A549 (cell line): ENCODE results near the gene SLC47A2. TPM values are rescaled to one million over a fixed set of nuclear protein-coding genes. Genes with fewer than 3 reads are reported as not detected.

Source experiments
- ATAC-seq, 2 experiments: fragments of 200-7000 bp in 1 of 2; fragments of >200 bp in 1 of 2; cut with Nextera tagmentation in 1 of 2; cut with Tn5 transposase in 1 of 2; 3 replicates each; pipeline versions ENCODE4 v1.8.0 to v1.9.1; 2018 to 2020; ENCODE audit warnings: mild to moderate bottlenecking in 1 of 2, moderate library complexity in 1 of 2
- CTCF ChIA-PET: fragments of 300-600 bp; sonication (Branson Sonifier 250); formaldehyde crosslinking; extraction: SDS; loops from one replicate; lab custom pipeline; 2021; ENCODE audit warnings: antibody characterized with exemption, inconsistent platforms; lab: Yijun Ruan, JAX
- POLR2A ChIA-PET: fragments of 350-600 bp; formaldehyde crosslinking; extraction: SDS; loops from one replicate; lab custom pipeline; 2021; ENCODE audit warnings: antibody characterized with exemption, inconsistent platforms; lab: Yijun Ruan, JAX
- DNase-seq, 2 experiments: peaks; one replicate each; pipeline versions ENCODE4 v3.0.0 to v3.0.0-alpha.2; 2011 to 2016; ENCODE audit warnings: low read depth in 1 of 2, low spot score in 1 of 2
- FAIRE-seq: peaks from 2 replicates; lab custom pipeline; 2011; peaks lifted over from hg19 to GRCh38; lab: Jason Lieb, UNC
- H3K27ac ChIP-seq, 2 experiments: fragments of >200 bp; sonication (Bioruptor Twin); formaldehyde crosslinking; 3 replicates each; pipeline ENCODE4 v1.5.1; 2016 to 2017
- H3K4me1 ChIP-seq: fragments of >200 bp; sonication (Bioruptor Twin); formaldehyde crosslinking; 3 replicates; pipeline ENCODE4 v1.6.1; 2016
- H3K4me2 ChIP-seq: fragments of >200 bp; sonication (Bioruptor Twin); formaldehyde crosslinking; 3 replicates; pipeline ENCODE4 v1.6.1; 2016
- H3K4me3 ChIP-seq: fragments of >200 bp; sonication (Bioruptor Twin); formaldehyde crosslinking; 3 replicates; pipeline ENCODE4 v1.5.1; 2016
- H3K9me3 ChIP-seq: fragments of >200 bp; sonication (Bioruptor Twin); formaldehyde crosslinking; 3 replicates; pipeline ENCODE4 v1.6.1; 2016
- CBX8 ChIP-seq: fragments of 200-600 bp; sonication (generic); IDR thresholded peaks from 2 replicates; pipeline ENCODE4 v1.6.1; 2016
- CTCF ChIP-seq: fragments of >200 bp; sonication (Bioruptor Twin); formaldehyde crosslinking; IDR thresholded peaks from 3 replicates; pipeline ENCODE4 v1.5.1; 2016
- E2F6 ChIP-seq: IDR thresholded peaks from 2 replicates; pipeline ENCODE4 v1.6.1; 2012; ENCODE audit warnings: low read depth, borderline replicate concordance
- EHF ChIP-seq: fragments of 250-450 bp; sonication (Bioruptor Pico); IDR thresholded peaks from 2 replicates; pipeline ENCODE4 v1.5.0; 2020; ENCODE audit warnings: mild to moderate bottlenecking
- FOSB ChIP-seq: fragments of 250-450 bp; sonication (Bioruptor Pico); IDR thresholded peaks from 2 replicates; pipeline ENCODE4 v1.5.0; 2020; ENCODE audit warnings: mild to moderate bottlenecking, moderate library complexity
- GATA3 ChIP-seq: IDR thresholded peaks from 2 replicates; pipeline ENCODE4 v1.6.1; 2012; ENCODE audit warnings: borderline replicate concordance
- HMGXB4 ChIP-seq: fragments of 250-450 bp; sonication (Bioruptor Pico); IDR thresholded peaks from 2 replicates; pipeline ENCODE4 v1.5.0; 2021; ENCODE audit warnings: mild to moderate bottlenecking, moderate library complexity, borderline replicate concordance
- HOXA7 ChIP-seq: fragments of 250-450 bp; sonication (Bioruptor Pico); IDR thresholded peaks from 2 replicates; pipeline ENCODE4 v1.5.0; 2020; ENCODE audit warnings: mild to moderate bottlenecking, moderate library complexity
- HOXB13 ChIP-seq: fragments of 250-450 bp; sonication (Bioruptor Pico); IDR thresholded peaks from 2 replicates; pipeline ENCODE4 v1.5.0; 2020; ENCODE audit warnings: low read depth, mild to moderate bottlenecking, moderate library complexity
- HOXB5 ChIP-seq: fragments of 250-450 bp; sonication (Bioruptor Pico); IDR thresholded peaks from 2 replicates; pipeline ENCODE4 v1.5.0; 2020; ENCODE audit warnings: mild to moderate bottlenecking, moderate library complexity
- JUN ChIP-seq, 2 experiments: fragments of >200 bp; sonication (Bioruptor Twin); formaldehyde crosslinking; IDR thresholded peaks; 2 replicates in 1 of 2; 3 replicates in 1 of 2; pipeline ENCODE4 v1.6.1; 2016 to 2017
- JUNB ChIP-seq: fragments of >200 bp; sonication (Bioruptor Twin); formaldehyde crosslinking; IDR thresholded peaks from 2 replicates; pipeline ENCODE4 v1.6.1; 2016
- MYC ChIP-seq: IDR thresholded peaks from 2 replicates; pipeline ENCODE4 v1.6.1; 2012; ENCODE audit warnings: mild to moderate bottlenecking, inconsistent platforms, low read length, improper control_type of control experiment, borderline replicate concordance
- POLR2A ChIP-seq: IDR thresholded peaks from 2 replicates; pipeline ENCODE4 v1.6.1; 2012; ENCODE audit warnings: mild to moderate bottlenecking, low read length
- RAD21 ChIP-seq, 2 experiments: fragments of >200 bp in 1 of 2; sonication (Bioruptor Twin) in 1 of 2; formaldehyde crosslinking in 1 of 2; IDR thresholded peaks in 1 of 2; conservative IDR thresholded peaks in 1 of 2; 2 replicates in 1 of 2; 3 replicates in 1 of 2; pipeline ENCODE4 v1.6.1; 2012 to 2018; ENCODE audit warnings: inconsistent platforms in 1 of 2
- RCOR1 ChIP-seq: fragments of 150-350 bp; IDR thresholded peaks from 2 replicates; pipeline ENCODE4 v1.6.1; 2014; ENCODE audit warnings: antibody characterized with exemption, low read length, low read depth
- RFX5 ChIP-seq: fragments of 450-650 bp; IDR thresholded peaks from 2 replicates; pipeline ENCODE4 v1.7.1; 2014; ENCODE audit warnings: antibody characterized with exemption, mild to moderate bottlenecking, moderate library complexity
- SMC3 ChIP-seq: fragments of >200 bp; sonication (Bioruptor Twin); formaldehyde crosslinking; IDR thresholded peaks from 3 replicates; pipeline ENCODE4 v1.6.1; 2018; ENCODE audit warnings: inconsistent platforms
- TFCP2L1 ChIP-seq: fragments of 250-450 bp; sonication (Bioruptor Pico); IDR thresholded peaks from 2 replicates; pipeline ENCODE4 v1.5.0; 2021; ENCODE audit warnings: mild to moderate bottlenecking
- TP53 ChIP-seq: fragments of 250-450 bp; sonication (Bioruptor Pico); IDR thresholded peaks from 2 replicates; pipeline ENCODE4 v1.5.0; 2021; ENCODE audit warnings: mild to moderate bottlenecking, moderate library complexity
- ZFP36 ChIP-seq: fragments of 450-650 bp; IDR thresholded peaks from 2 replicates; pipeline ENCODE4 v1.6.1; 2014; ENCODE audit warnings: borderline replicate concordance; ENCODE audit not compliant: partially characterized antibody
- ZNF302 ChIP-seq: fragments of 250-450 bp; sonication (Bioruptor Pico); IDR thresholded peaks from 2 replicates; pipeline ENCODE4 v1.9.0; 2021; ENCODE audit warnings: inconsistent platforms, mild to moderate bottlenecking, moderate library complexity
- ZSCAN20 ChIP-seq: fragments of 250-450 bp; sonication (Bioruptor Pico); IDR thresholded peaks from 2 replicates; pipeline ENCODE4 v1.8.0; 2022; ENCODE audit warnings: mild to moderate bottlenecking, moderate library complexity
- WGBS: methylation state at CpG from one replicate; pipeline ENCODE4 v1.1.6; 2017; ENCODE audit errors: missing lambda C conversion rate; 5-methylcytosine and 5-hydroxymethylcytosine counted together
- polyA plus RNA-seq, 4 experiments: library from polyadenylated mRNA; depleted of rRNA in 3 of 4; stranded (reverse); fragments of >200 nt; fragmentation: RNase III in 1 of 4; extraction: RNeasy Plus Mini Kit Qiagen cat#74134 plus additional on column Dnase treatment in 1 of 4; gene quantifications; 2 replicates in 3 of 4; 3 replicates in 1 of 4; pipeline ENCODE4 v1.2.3, GENCODE V29; 2011 to 2017
- TF ChIP-seq, protein P1 (sequence below): fragments of >200 bp; sonication (Bioruptor Twin); formaldehyde crosslinking; IDR thresholded peaks from 2 replicates; pipeline ENCODE4 v1.6.1; 2016
- TF ChIP-seq, protein P2 (sequence below): fragments of 250-450 bp; sonication (Bioruptor Pico); IDR thresholded peaks from 2 replicates; pipeline ENCODE4 v1.5.0; 2020; ENCODE audit warnings: low read depth, mild to moderate bottlenecking, moderate library complexity
- TF ChIP-seq, protein P3 (sequence below): fragments of >200 bp; sonication (Bioruptor Twin); formaldehyde crosslinking; IDR thresholded peaks from 3 replicates; pipeline ENCODE4 v1.6.1; 2016
- TF ChIP-seq, protein P4 (sequence below): IDR thresholded peaks from 2 replicates; pipeline ENCODE4 v1.6.1; 2012
- TF ChIP-seq, protein P5 (sequence below): IDR thresholded peaks from 2 replicates; pipeline ENCODE4 v1.6.1; 2012

The SLC47A2 gene
- polyA plus RNA-seq, 2 of the 4 experiments (the other 2 are of a cell fraction) = 0.13 to 0.27 TPM

DNA sequence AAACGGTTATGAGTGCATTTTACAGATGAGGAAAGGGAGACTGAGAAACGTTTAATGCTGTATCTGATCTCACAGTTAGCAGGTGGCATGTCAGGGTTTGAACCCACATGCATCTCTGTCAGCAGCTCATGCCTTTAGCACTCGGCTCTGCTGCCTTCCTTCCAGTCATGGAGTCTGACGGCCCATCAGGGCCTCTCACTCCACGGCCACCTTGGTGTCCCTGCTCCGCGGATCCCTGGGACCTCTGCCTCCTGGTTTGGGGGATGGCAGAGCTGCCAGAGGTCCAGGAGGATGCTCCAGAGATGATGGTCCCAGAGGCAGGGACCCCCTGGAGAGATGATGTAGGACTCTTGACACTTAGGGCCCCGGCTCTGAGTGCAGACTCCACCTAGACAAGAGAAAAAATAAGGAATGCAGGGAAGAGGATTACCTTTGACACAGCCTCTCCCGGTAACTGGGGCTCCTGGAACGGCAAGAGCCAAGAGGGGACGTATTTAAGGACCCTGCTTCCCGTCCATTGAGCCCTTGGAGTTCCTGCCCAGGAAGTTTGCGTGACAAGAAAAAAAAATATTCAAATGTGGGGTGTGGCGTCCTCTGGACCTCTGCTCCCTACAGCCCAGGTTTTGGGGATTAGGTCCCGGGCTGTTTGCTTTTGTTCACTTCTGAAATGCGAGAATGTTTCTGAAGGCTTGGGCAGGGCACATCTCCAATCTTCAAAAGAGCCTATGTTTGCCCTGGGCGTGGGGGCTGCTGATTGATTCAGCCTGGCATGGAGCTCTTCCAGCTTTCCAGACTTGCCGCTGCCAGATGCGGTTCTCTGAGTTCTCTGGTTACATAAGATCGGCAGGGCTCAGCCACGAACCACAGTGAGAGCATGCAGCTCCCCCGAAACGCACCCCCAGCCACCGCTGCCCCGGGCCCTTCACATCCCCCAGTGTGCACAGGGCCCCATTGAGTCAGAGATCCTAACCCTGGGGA, 31.7 kb upstream of the SLC47A2 start, which contains the start of gene ALDH3A1 (continued):
- TF ChIP-seq JUNB (peak; percentile 79), ZNF302 (CRISPR knock-in tag) (peak; percentile 65; the same call in 1 of the 2 replicates), SMC3 (peak; percentile 38; the same call in 1 of the 3 replicates)
- TF ChIP-seq, protein P1, sequence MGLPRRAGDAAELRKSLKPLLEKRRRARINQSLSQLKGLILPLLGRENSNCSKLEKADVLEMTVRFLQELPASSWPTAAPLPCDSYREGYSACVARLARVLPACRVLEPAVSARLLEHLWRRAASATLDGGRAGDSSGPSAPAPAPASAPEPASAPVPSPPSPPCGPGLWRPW = no peak

GRCh38 chr17:19747159-19747719, 30.9 kb upstream of the SLC47A2 start:
- no peaks in the 10 kb centered on the region for H3K9me3 ChIP-seq
- TF ChIP-seq TFCP2L1 (CRISPR knock-in tag) = peak; percentile 82
- TF ChIP-seq EHF (CRISPR knock-in tag) = peak; percentile 48; the same call in 1 of the 2 replicates
- no peak for TF ChIP-seq RAD21 (conservative IDR thresholded peaks at IDR 0.05 in 1 of 2, IDR thresholded peaks at IDR 0.05 in 1 of 2)
- TF ChIP-seq, protein P2, sequence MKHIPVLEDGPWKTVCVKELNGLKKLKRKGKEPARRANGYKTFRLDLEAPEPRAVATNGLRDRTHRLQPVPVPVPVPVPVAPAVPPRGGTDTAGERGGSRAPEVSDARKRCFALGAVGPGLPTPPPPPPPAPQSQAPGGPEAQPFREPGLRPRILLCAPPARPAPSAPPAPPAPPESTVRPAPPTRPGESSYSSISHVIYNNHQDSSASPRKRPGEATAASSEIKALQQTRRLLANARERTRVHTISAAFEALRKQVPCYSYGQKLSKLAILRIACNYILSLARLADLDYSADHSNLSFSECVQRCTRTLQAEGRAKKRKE = peak; percentile 63; the same call in 1 of the 2 replicates
- no peak for TF ChIP-seq HOXA7 (CRISPR knock-in tag)
- no peak for TF ChIP-seq CTCF
- TF ChIP-seq E2F6 = peak; percentile 58; the same call in 1 of the 2 replicates
- TF ChIP-seq GATA3 = no peak; the same call in 1 of the 2 replicates
- TF ChIP-seq RFX5 = no peak
- no peak for TF ChIP-seq RCOR1
- TF ChIP-seq POLR2A = peak; percentile 84
- peak; percentile 91 for TF ChIP-seq TP53 (CRISPR knock-in tag)
- TF ChIP-seq MYC = no peak
- TF ChIP-seq HMGXB4 (CRISPR knock-in tag) = no peak
- TF ChIP-seq, protein P3, sequence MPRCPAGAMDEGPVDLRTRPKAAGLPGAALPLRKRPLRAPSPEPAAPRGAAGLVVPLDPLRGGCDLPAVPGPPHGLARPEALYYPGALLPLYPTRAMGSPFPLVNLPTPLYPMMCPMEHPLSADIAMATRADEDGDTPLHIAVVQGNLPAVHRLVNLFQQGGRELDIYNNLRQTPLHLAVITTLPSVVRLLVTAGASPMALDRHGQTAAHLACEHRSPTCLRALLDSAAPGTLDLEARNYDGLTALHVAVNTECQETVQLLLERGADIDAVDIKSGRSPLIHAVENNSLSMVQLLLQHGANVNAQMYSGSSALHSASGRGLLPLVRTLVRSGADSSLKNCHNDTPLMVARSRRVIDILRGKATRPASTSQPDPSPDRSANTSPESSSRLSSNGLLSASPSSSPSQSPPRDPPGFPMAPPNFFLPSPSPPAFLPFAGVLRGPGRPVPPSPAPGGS = no peak
- TF ChIP-seq, protein P4, sequence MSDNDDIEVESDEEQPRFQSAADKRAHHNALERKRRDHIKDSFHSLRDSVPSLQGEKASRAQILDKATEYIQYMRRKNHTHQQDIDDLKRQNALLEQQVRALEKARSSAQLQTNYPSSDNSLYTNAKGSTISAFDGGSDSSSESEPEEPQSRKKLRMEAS = peak; percentile 16; the same call in 1 of the 2 replicates
- TF ChIP-seq FOSB (CRISPR knock-in tag) = peak; percentile 25; the same call in 1 of the 2 replicates
- TF ChIP-seq HOXB5 (CRISPR knock-in tag) = 0 out of 2 replicates have a peak, but pooled peaks have one; percentile 32
- TF ChIP-seq ZSCAN20 (CRISPR knock-in tag) = no peak
- no peak for TF ChIP-seq CBX8
- TF ChIP-seq HOXB13 (CRISPR knock-in tag) = peak; percentile 42; the same call in 1 of the 2 replicates
- TF ChIP-seq, protein P5, sequence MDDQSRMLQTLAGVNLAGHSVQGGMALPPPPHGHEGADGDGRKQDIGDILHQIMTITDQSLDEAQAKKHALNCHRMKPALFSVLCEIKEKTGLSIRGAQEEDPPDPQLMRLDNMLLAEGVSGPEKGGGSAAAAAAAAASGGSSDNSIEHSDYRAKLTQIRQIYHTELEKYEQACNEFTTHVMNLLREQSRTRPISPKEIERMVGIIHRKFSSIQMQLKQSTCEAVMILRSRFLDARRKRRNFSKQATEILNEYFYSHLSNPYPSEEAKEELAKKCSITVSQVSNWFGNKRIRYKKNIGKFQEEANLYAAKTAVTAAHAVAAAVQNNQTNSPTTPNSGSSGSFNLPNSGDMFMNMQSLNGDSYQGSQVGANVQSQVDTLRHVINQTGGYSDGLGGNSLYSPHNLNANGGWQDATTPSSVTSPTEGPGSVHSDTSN = 0 out of 2 replicates have a peak, but pooled peaks have one; percentile 38
- TF ChIP-seq ZFP36 = no peak
- peak; percentile 12 to 88; a peak in 3 of 5 replicates for TF ChIP-seq JUN (IDR thresholded peaks at IDR 0.05)
- TF ChIP-seq, all 56 proteins: peak for 12
- ATAC-seq = peak in 1 of 2 experiments; percentile 1; a peak in 2 of 6 replicates
- POLR2A ChIA-PET = interaction anchor here (0.6 to 7.8 kb wide), 4 partner anchors 13 to 100 kb away, joined by 3 to 98 read pairs (median 13); partner anchors contain the start of gene ALDH3A2
- WGBS = 3% methylated on average over 13 of the region's 13 CpGs
- peak overlapping the region; percentile 90 for H3K4me2 ChIP-seq
- peaks cover 94% of the 10 kb centered on the region for H3K4me1 ChIP-seq
- no peak for DNase-seq
- H3K27ac ChIP-seq = peak overlapping the region; percentile 98 to 100
- peak; percentile 43 for FAIRE-seq
- peak overlapping the region; percentile 53 for H3K4me3 ChIP-seq
- CTCF ChIA-PET = interaction anchor here (0.7 to 20.1 kb wide), 10 partner anchors 15 to 361 kb away, joined by 3 to 681 read pairs (median 10); partner anchors contain the start of gene ALDH3A2
